ENCODE results near the gene EVX1. TPM values are rescaled to one million over a fixed set of nuclear protein-coding genes. Genes with fewer than 3 reads are reported as not detected.
A peak's percentile ranks its signal among the peaks of the same experiment; 100 is the strongest.

The EVX1 gene
- total RNA-seq, 2 donors from 2014 or later, result not detected

DNA sequence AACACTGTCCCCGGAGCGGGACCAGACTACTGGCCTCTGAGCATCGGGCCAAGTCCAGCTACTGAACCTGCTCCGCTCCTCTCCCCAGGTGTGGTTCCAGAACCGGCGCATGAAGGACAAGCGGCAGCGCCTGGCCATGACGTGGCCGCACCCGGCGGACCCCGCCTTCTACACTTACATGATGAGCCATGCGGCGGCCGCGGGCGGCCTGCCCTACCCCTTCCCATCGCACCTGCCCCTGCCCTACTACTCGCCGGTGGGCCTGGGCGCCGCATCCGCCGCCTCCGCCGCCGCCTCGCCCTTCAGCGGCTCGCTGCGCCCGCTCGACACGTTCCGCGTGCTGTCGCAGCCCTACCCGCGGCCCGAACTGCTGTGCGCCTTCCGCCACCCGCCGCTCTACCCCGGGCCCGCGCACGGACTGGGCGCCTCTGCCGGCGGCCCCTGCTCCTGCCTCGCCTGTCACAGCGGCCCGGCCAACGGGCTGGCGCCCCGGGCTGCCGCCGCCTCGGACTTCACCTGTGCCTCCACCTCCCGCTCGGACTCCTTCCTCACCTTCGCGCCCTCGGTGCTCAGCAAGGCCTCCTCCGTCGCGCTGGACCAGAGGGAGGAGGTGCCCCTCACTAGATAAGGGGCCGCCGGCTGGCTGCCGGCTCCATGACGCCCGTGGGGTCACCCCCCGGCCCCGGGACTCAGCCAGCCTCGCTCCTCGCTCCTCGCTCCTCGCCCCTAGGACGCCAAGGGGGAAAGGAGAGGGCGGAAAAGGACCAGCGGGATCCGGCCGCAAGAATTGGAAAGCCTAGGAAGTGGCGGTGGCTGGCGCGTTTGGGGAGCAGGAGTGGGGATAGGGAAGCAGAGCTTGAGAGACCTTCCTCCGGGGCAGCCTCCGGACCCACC lies 3.4 kb downstream of the EVX1 start:
- ATAC-seq, result peak; percentile 32 to 41
- DNase-seq, result no peak
- intact Hi-C loops (cut with DNase I), result no loop called here

DNA sequence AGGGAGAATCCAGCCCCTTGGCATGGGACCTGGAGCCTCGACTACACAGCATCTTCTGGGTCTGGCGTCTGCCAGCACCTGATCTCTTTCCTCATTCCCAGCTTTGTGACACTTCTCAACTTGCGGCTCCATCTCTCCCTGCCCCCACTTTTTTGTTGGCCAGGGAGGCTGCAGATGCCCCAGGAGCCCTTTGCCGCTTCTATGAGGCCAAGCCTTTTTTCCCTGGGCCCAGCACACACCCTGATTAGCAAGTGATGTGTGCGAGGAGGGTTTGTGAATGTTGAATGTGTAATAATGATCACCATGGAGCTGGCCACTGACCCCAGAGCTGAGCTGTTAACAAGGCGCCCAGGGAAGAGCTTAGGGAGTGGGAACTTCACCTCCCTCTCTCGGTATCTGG lies 4.4 kb downstream of the EVX1 start:
- no peak for DNase-seq
- ATAC-seq, result no peak
- intact Hi-C loops (cut with DNase I), result no loop called here

DNA sequence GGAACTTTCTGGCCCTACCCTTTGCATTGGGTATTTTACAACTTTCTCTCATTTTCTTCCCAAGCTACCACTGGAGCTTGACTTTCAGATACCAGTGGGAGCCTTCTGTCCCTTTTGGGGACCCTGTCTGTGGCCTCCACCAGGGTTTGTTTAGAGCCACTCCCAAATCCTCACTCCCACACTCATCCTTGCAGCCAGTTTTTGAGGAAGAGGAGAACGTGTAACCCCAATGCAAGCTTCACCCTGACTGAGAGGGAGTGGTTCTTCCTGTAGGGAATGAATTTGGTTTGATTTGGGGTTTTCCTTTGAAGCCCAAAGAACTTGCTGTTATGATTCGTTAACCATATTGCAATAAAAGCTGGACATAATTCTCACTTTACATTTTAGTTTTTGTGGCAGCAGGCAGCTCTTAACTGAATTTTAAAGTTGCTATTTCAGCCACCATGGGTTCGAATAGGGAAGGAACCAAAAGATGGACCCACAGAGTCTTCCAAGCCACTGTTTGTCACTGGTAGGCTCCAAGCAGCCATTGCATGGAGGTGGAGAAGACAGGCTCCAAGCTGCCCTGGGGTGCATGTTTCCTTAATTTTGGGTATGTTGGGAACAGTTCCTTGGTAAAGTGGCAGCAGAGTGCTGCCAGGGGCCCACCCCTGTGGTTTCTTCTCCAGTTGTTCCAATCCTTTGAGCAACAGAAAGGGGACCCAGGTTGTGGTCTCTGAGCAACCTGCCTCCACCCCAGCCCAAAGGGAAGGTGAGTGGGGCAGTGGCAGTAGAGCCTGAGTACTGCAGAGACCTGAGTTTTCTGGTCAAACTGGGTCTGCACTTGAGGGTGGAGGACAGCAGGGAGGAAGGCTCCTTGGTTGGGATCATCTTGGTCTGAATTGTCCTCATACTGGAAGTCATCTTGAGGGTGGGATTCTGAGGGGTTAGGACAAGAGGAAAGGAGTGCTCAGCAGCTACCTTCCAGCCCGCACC lies 5.1 kb downstream of the EVX1 start:
- intact Hi-C loops (cut with DNase I), result no loop called here
- DNase-seq (no peak), ATAC-seq (no peak)

DNA sequence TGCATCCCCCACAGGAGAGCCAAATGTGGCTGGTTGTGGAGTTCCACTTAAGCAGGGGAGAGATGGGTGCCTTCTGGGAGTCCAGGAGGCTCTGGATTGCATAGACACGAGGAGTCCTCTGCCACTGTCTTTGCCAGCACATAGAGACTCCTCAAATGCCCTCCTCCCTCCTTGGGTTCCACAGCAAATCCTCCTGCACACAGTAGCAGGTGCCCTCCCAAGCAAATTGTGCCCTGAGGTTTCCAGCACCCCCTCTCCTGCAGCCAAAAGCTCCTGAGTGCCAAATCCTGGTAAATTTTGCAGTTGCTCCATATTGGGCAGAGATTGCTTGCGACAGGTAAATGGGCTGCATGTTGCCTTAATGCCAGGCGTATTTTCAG lies 5.8 kb downstream of the EVX1 start:
- DNase-seq (no peak), ATAC-seq (no peak)
- intact Hi-C loops (cut with DNase I), result no loop called here

DNA sequence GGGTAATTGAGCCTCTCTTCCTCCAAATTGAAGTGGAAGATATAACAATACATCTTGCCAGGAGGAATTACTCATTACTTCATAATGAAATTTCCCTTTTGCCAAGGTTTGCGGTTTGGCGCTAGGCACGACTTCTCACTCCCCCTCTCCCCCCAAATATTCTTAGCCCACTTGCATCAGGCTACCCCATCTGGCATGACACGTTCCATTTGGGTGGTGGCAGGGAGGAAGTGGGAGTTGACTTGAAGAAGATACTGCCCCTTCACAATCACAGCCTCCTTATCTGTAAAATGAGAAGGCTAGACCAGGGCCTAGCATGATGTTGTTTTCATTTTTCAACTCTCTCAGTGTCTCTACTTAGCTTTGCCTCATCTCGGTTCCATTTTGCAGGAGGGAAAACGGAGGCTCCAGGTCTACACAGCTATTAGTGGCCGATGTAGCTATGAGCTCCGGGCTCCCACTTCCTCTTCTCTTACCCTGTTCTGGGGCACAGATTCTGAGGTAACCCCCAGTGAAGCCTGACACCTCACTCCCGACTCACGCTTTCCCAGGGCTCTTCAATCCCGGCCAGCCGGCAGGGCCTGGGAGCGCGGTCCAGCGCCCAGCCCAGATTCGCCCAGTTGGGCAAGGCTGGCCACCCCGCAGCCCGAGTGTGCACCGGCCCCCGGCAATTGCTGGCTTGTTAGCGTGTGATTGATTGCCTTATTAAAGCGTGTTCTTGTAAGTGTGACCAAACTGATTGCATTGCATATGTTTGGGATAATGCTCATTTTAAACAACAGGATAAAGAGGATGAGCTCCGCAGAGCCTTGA lies 6.5 kb downstream of the EVX1 start:
- intact Hi-C loops (cut with DNase I), result no loop called here
- ATAC-seq (no peak), DNase-seq (no peak)

DNA sequence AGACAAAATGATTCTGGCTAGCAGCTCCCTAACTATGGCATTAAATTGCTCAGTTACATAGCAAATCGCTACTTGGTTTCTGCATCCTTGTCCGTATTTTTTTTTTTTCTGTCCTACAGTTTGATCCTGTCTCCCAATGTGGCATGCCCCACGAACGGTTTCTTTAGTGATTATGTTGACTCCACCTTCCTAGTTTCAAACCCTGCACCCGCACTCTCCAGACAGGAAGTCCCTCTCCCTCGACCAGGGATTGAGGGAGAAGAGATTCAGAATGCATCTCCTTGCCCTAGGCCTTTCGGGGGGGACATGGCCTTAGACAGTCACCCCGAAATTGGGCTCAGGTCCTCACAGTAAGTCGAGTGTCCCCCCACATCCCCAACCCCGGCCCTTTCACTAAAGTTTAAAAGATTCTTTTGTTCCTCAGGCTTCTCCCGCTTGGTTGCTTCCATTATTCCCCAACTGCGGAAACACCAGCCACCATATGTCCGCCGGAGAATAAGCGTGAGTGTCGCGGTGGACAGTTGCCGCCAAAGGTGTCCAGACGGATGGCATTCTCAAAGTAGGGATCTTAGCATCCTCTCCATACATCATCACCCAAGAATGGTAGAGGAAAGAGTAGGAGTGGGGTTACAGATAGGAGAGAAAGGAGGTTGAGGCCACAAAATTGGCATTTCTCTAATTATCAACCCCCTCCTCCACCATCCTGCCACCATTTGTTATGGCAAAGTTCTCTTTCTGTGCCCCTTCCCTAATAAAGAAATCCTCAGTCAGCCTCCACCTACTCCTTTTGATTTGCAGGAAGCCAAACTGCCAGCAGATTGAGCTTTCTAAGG lies 7.3 kb downstream of the EVX1 start:
- intact Hi-C loops (cut with DNase I), result no loop called here
- DNase-seq (no peak), ATAC-seq (no peak)

DNA sequence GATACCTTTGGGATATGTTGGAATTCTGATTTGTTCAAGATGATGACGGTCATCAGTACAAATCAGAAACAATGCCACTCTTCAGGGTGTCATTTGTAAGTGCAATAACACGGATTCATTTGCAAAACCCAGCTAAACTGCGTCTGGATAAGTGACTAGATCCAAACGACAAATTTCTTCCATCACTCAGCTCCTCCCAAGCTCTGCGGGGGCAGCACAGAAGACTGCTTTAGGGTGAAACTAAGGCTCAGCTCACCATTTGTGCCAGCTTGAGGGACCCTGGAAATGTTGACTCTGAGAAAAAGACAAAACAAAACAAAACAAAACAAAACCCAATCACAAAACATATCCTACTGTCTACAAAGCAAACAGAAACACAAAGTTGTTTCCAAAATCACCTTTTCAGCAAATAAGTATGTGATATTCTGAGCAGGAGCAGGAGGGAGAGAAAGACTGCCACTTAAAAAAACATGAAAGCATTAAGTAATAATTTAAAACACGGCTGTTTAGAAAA lies 8.0 kb downstream of the EVX1 start:
- ATAC-seq, result no peak
- intact Hi-C loops (cut with DNase I), result no loop called here
- no peak for DNase-seq

DNA sequence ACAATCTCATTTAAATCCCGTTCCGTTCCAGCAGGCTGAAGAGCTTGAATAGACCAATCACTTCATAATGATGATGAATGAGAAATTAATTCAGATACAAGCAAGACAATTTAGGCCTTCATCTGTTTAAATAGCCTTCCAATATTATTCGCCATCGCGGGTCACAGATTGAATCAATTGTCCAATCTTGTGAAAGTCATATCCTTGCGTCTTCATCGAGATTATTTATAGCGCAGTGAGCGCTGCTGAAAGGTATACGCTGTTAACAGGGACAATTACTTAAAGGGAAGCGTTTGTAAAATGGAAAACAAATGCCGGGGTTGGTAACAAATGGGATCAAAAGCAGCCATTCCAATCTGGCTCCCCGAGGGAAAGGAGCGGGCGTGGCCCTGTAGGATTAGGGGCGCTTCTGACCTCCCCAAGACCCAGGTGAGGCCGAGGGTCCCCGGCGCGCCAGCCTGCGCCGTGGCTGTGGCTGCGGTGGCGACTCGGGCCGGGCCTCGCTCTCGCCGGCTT lies 8.6 kb downstream of the EVX1 start:
- ATAC-seq (no peak), DNase-seq (no peak)
- intact Hi-C loops (cut with DNase I), result no loop called here

DNA sequence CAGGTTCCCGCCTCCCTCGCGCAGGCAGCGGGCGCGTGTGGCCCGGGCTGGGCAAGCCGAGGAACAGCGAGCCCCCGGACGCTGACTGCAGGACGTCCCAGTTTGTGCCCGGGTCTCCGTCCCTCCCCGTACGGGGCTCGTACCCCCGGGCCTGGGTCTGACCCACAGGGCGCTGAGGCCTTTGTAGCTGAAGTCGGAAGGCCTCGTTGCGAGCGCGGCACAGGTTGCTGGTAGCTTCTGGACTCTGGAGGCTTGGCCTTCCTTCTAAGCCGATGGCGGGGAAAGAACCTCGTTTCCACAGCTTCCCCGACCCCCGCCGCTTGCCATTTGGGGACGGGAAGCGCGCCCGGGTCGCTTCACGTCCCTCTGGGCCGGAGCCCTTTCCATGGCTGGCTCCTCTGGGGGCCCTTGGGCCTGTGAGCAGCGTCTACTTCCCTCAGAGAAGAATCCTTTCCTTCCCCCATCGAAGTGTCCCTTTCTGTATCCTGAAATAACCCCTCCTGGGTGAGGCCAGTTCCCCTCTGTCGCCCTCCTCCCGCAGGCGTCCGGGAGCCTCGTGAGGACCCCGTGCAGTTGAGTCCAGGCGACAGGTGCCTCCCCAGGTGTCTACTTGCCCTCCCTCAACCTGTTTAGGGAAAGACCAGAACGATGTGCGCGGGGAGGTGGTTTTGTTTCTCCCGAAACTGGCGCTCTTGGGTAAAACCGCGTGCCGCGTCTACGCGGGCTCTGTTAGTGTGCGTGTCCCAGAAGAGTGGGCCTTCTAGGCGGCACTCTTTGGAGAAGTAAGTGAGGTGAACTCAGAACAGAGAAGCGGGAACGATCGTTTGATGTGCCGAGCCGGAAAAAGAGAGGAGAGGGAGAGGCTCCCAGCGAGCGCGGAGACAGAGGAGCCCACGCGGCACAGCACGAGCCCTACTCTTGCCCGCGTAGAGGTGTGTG lies 9.3 kb downstream of the EVX1 start:
- ATAC-seq, result peak; percentile 32 to 35
- DNase-seq, result no peak
- intact Hi-C loops (cut with DNase I), result no loop called here

DNA sequence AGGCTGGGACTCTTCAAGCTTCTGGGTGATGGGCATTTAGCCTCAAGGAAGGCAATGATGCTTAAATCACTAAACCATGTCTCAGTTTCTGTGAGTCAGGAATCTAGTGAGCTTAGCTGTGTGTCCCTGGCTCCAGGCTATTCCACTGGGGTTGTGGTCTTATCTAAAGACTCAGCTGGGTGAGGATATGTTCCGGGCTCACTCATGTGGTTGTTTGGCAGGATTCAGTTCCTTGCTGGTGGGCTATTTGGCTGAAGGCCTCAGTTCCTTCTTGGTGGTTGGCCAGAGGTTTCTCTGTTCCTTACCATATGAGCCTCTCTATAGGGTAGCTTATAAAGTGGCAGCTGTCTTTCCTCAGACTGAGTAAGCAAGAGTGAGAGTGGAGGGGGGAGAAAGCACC lies 12.0 kb downstream of the EVX1 start:
- intact Hi-C loops (cut with DNase I), result no loop called here
- ATAC-seq, result no peak
- DNase-seq, result no peak

DNA sequence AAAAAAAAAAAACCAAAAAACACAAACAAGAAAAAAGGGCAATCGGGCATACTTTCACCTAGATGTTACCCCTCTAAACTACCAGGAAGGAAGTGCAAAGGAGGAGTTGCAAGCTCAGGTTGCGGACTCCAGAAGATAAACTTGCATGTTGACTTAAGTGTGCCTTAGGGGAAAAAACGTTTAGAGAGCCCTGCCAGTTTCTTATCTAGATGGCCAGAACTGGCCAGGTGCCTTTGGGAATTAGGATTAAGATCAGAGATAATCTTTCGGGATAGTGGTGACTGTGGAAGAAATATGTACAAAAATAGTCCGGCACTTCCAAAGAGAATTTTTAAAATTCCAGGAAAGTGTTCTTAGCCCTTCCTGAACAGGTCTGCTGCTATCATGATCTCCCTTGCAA lies 17.6 kb downstream of the EVX1 start:
- ATAC-seq, result no peak

DNA sequence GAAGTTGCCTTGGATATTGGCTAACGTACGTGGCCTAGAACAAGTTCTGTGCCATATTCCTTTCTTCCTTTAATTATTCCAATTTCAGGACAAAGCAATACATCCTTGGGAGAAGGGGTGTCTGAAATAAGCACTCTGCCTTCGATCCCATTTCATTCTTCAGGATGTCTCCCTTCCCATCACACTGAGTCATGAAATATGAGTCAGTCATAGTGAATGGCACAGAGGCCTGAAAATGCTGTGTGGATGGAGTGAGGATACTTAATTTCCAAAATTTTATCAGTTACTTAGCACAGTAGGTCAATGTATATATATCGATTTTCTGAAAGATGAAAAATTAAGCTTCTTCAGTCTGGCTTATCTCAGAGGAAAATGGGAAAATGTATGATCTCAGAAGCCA lies 19.5 kb downstream of the EVX1 start:
- ATAC-seq, result no peak
- intact Hi-C loops (cut with DNase I), result no loop called here
- DNase-seq, result no peak

More for the DNA sequence above, 17.6 kb downstream of the EVX1 start:
- intact Hi-C loops (cut with DNase I), result no loop called here
- DNase-seq, result no peak

DNA sequence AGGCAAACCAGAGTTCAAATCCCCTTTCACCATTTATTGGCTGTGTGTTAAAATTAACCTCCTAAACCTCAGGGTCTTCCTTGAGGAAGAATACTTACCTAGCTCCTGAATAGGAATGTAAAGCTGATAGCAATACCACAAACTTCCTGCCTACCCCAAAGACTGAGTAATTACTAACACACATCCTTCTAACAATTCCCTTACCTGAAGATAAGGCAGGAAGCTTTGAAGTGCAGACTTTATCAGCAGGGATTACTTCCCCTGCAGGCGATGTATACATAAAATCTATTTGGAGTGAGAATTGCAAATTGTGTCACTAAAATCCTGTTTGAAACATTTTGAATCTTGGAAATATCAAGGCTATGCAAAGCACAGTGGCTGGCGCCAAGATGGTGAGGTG lies 21.2 kb downstream of the EVX1 start:
- DNase-seq (no peak), ATAC-seq (no peak)
- intact Hi-C loops (cut with DNase I), result no loop called here

DNA sequence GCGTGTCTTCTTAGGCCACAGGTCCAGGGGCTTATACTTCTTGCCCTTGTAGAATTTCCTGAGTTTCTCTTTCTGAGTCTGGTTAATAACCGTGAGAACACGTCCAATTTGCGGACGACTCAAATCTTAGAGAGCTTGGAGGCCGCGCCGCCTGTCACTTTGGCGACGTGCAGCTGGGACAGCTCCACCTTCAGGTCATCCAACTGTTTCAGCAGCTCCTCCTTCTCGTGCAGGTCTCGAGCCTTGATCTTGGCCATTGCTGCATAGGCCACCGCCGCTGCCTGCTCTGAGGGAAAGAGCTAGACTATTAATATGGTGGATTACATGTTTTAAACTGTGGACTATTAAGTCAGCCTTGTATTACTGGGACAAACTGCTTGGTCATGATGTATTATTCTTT lies 26.9 kb downstream of the EVX1 start:
- intact Hi-C loops (cut with DNase I), result no loop called here
- ATAC-seq (no peak), DNase-seq (no peak)

DNA sequence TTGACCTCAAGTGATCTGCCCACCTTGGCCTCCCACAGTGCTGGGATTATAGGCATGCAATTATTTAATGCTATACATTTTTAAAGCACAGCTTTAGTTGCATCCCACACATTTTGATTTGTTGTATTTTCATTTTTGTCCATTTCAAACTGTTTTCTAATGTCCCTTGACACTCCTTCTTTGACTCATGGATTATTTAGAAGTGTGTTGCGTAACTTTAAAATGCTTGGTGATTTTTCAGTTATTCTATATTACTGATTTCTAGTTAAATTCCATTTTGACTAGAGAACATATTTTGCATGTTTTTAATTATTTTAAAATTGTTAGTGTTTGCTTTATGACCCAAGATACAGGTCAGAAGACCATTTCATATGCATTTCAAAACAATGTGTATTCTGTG lies 28.8 kb downstream of the EVX1 start:
- intact Hi-C loops (cut with DNase I), result no loop called here
- DNase-seq, result no peak
- ATAC-seq, result no peak

DNA sequence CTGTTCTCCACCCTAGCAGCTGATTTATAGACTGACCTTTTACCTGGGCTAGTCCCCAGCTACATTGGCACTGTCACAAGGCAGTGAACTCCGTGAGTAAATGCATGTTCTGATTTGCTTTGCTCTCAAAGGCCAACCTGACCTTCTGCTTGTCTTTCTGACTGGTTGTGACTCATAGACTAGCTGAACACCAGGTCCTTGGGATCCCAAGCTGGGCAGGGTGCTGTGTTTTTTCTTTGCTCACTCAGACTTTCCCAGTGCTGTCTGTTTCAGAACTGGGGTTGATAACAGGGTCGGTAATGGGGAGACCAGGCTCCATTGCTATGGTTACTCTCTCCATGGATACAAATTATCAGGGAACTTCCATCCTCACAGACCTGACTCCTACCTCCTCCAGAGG lies 35.0 kb downstream of the EVX1 start:
- DNase-seq (no peak), ATAC-seq (peak in 1 of 2 donors; percentile 27)
- intact Hi-C loops (cut with DNase I), result no loop called here

DNA sequence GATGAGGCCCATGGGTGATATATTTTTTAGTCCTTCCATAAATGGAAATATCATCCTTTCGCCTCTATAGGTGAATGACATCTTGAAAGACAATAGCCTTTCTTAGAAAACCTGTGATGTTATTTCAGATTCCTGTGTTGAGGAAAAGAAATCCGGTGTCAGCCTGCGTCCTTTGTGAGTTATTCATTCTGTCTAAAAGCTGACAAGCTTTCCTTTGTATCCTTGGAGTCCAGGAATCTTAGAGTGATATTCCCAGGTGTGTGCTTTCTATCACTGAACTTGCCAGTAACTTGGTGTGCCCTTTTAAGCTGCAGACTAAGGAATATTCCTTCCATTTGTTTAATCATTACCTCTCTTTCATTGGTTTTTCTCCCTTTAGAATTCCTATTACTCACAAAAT lies 41.0 kb downstream of the EVX1 start:
- no peak for ATAC-seq
- intact Hi-C loops (cut with DNase I), result no loop called here

More for the DNA sequence above, 41.0 kb downstream of the EVX1 start:
- DNase-seq, result no peak

All from left cardiac atrium (tissue), 4 donors.